ENCODE measurements around the gene E2F3.

E2F3 gene

GRCh38 chr6:20415712-20416454 is 14.2 kb downstream of the E2F3 start:
- no peak for TF ChIP-seq CTCF (IDR thresholded peaks at IDR 0.05; ENCODE audit: low read depth, low read length)
- H3K4me3 ChIP-seq (ENCODE audit: low read depth, low read length), result no peak overlapping the region

GRCh38 chr6:20416567-20417345 is 15.1 kb downstream of the E2F3 start:
- no peak for TF ChIP-seq CTCF (IDR thresholded peaks at IDR 0.05; ENCODE audit: low read depth, low read length)
- no peak overlapping the region for H3K4me3 ChIP-seq (ENCODE audit: low read depth, low read length)

- no peak overlapping the region for H3K4me3 ChIP-seq (ENCODE audit: low read depth, low read length)
- no peak for TF ChIP-seq CTCF (IDR thresholded peaks at IDR 0.05; ENCODE audit: low read depth, low read length)
These were observed 16.1 kb downstream of the E2F3 start for GRCh38 chr6:20417819-20418218.

- no peak overlapping the region for H3K4me3 ChIP-seq (ENCODE audit: low read depth, low read length)
- no peak for TF ChIP-seq CTCF (IDR thresholded peaks at IDR 0.05; ENCODE audit: low read depth, low read length)
These were observed 24.8 kb downstream of the E2F3 start for GRCh38 chr6:20426177-20427082.

GRCh38 chr6:20427856-20428255 is 26.2 kb downstream of the E2F3 start:
- no peak overlapping the region for H3K4me3 ChIP-seq (ENCODE audit: low read depth, low read length)
- TF ChIP-seq CTCF (IDR thresholded peaks at IDR 0.05; ENCODE audit: low read depth, low read length), result no peak

- no peak overlapping the region for H3K4me3 ChIP-seq (ENCODE audit: low read depth, low read length)
- no peak for TF ChIP-seq CTCF (IDR thresholded peaks at IDR 0.05; ENCODE audit: low read depth, low read length)
These were observed 31.0 kb downstream of the E2F3 start for GRCh38 chr6:20432692-20433091.

Measured in WI38 (cell line).